ENCODE results near the gene MAN2A1. TPM values are rescaled to one million over a fixed set of nuclear protein-coding genes. Genes with fewer than 3 reads are reported as not detected.

The MAN2A1 gene
- polyA plus RNA-seq, 1 donor (not counting 4 experiments of a cell fraction or from before 2014, with no cell fraction given): 63.8 TPM

GRCh38 chr5:109723606-109724005 lies 33.9 kb downstream of the MAN2A1 start:
- dilution Hi-C loops (cut with MboI; ENCODE audit: extremely low pct_ligation_motif_present, low sequenced_read_pairs): no loop called here
- no peak for FAIRE-seq
- H3K27me3 ChIP-seq (ENCODE audit: control insufficient read depth, extremely low read depth, insufficient read depth, low read length): no peaks in the 10 kb centered on the region
- peaks cover 33% of the 10 kb centered on the region for H3K79me2 ChIP-seq (ENCODE audit: control insufficient read depth, insufficient read depth, low read length)
- no peaks in the 10 kb centered on the region for H3K4me1 ChIP-seq (ENCODE audit: control insufficient read depth, extremely low read depth, insufficient read depth, low read length)
- H3K9me1 ChIP-seq (ENCODE audit: control insufficient read depth, extremely low read depth, insufficient read depth, low read length): peaks cover 3% of the 10 kb centered on the region
- no peak for DNase-seq (ENCODE audit: low read depth, low spot score)
- H3K36me3 ChIP-seq (ENCODE audit: control insufficient read depth in 2 of 2, extremely low read depth in 1 of 2, insufficient read depth in 2 of 2, low read length in 2 of 2): no peaks in the 10 kb centered on the region
- H3K27ac ChIP-seq (ENCODE audit: control insufficient read depth, insufficient read depth, low read length): no peak overlapping the region
- H2AFZ ChIP-seq (ENCODE audit: control insufficient read depth, low read length): no peak overlapping the region
- H3K9ac ChIP-seq (ENCODE audit: control insufficient read depth, extremely low read depth, insufficient read depth, low read length): no peak overlapping the region
- H3K4me2 ChIP-seq (ENCODE audit: control insufficient read depth, extremely low read depth, insufficient read depth, low read depth, low read length): no peak overlapping the region
- no peak for TF ChIP-seq EZH2 (IDR thresholded peaks at IDR 0.05; ENCODE audit: low read length)
- TF ChIP-seq, protein P1, sequence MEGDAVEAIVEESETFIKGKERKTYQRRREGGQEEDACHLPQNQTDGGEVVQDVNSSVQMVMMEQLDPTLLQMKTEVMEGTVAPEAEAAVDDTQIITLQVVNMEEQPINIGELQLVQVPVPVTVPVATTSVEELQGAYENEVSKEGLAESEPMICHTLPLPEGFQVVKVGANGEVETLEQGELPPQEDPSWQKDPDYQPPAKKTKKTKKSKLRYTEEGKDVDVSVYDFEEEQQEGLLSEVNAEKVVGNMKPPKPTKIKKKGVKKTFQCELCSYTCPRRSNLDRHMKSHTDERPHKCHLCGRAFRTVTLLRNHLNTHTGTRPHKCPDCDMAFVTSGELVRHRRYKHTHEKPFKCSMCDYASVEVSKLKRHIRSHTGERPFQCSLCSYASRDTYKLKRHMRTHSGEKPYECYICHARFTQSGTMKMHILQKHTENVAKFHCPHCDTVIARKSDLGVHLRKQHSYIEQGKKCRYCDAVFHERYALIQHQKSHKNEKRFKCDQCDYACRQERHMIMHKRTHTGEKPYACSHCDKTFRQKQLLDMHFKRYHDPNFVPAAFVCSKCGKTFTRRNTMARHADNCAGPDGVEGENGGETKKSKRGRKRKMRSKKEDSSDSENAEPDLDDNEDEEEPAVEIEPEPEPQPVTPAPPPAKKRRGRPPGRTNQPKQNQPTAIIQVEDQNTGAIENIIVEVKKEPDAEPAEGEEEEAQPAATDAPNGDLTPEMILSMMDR (optimal IDR thresholded peaks at IDR 0.05 in 1 of 3, IDR thresholded peaks at IDR 0.05 in 1 of 3, conservative IDR thresholded peaks at IDR 0.05 in 1 of 3; ENCODE audit: extremely low read depth in 1 of 3, insufficient read depth in 2 of 3, low read length in 3 of 3): no peak
- no peak overlapping the region for H3K4me3 ChIP-seq (ENCODE audit: control insufficient read depth in 2 of 3, extremely low read depth in 1 of 3, insufficient read depth in 2 of 3, low read depth in 1 of 3, low read length in 3 of 3)
- peaks cover 2% of the 10 kb centered on the region for H4K20me1 ChIP-seq (ENCODE audit: control insufficient read depth, extremely low read depth, insufficient read depth, low read length)
- H3K9me3 ChIP-seq (ENCODE audit: control insufficient read depth, low read depth, low read length): no peaks in the 10 kb centered on the region

GRCh38 chr5:109725135-109725534 lies 35.4 kb downstream of the MAN2A1 start:
- Histone ChIP-seq H3K79me2 (ENCODE audit: control insufficient read depth, insufficient read depth, low read length) (peaks cover 33% of the 10 kb centered on the region), H2AFZ (ENCODE audit: control insufficient read depth, low read length) (no peak overlapping the region), H3K4me3 (ENCODE audit: control insufficient read depth in 2 of 3, extremely low read depth in 1 of 3, insufficient read depth in 2 of 3, low read depth in 1 of 3, low read length in 3 of 3) (no peak overlapping the region)

More at GRCh38 chr5:109725135-109725534, 35.4 kb downstream of the MAN2A1 start:
- Histone ChIP-seq H3K9me1 (ENCODE audit: control insufficient read depth, extremely low read depth, insufficient read depth, low read length) (peaks cover 3% of the 10 kb centered on the region), H3K9me3 (ENCODE audit: control insufficient read depth, low read depth, low read length) (no peaks in the 10 kb centered on the region), H3K27ac (ENCODE audit: control insufficient read depth, insufficient read depth, low read length) (no peak overlapping the region), H3K9ac (ENCODE audit: control insufficient read depth, extremely low read depth, insufficient read depth, low read length) (no peak overlapping the region), H4K20me1 (ENCODE audit: control insufficient read depth, extremely low read depth, insufficient read depth, low read length) (peaks cover 2% of the 10 kb centered on the region), H3K36me3 (ENCODE audit: control insufficient read depth in 2 of 2, extremely low read depth in 1 of 2, insufficient read depth in 2 of 2, low read length in 2 of 2) (no peaks in the 10 kb centered on the region), H3K4me1 (ENCODE audit: control insufficient read depth, extremely low read depth, insufficient read depth, low read length) (no peaks in the 10 kb centered on the region), H3K4me2 (ENCODE audit: control insufficient read depth, extremely low read depth, insufficient read depth, low read depth, low read length) (no peak overlapping the region), H3K27me3 (ENCODE audit: control insufficient read depth, extremely low read depth, insufficient read depth, low read length) (no peaks in the 10 kb centered on the region)
- DNase-seq (ENCODE audit: low read depth, low spot score): no peak
- FAIRE-seq: no peak
- TF ChIP-seq EZH2 (IDR thresholded peaks at IDR 0.05; ENCODE audit: low read length): no peak
- TF ChIP-seq, protein P1 (optimal IDR thresholded peaks at IDR 0.05 in 1 of 3, IDR thresholded peaks at IDR 0.05 in 1 of 3, conservative IDR thresholded peaks at IDR 0.05 in 1 of 3; ENCODE audit: extremely low read depth in 1 of 3, insufficient read depth in 2 of 3, low read length in 3 of 3): no peak
- dilution Hi-C loops (cut with MboI; ENCODE audit: extremely low pct_ligation_motif_present, low sequenced_read_pairs): no loop called here

Data from keratinocyte (primary cell).